Osteocyte (in vitro differentiated cells): ENCODE results near the gene GJC3. TPM values are rescaled to one million over a fixed set of nuclear protein-coding genes. Genes with fewer than 3 reads are reported as not detected.
"Not testable (repeated sequence)": the region's sequence is repeated elsewhere in the genome, so short reads cannot be mapped to it uniquely, and the experiment has no call there.

Experiments used
- DNase-seq: peaks from one replicate; pipeline ENCODE4 v3.0.0; 2021; ENCODE audit warnings: mixed read lengths; ENCODE audit not compliant: unreplicated experiment; ENCODE audit errors: extremely low spot score
- H3K27ac Mint-ChIP-seq: one replicate; pipeline ENCODE4 v1.8.0; 2021; ENCODE audit warnings: mild to moderate bottlenecking, mixed read lengths; ENCODE audit not compliant: unreplicated experiment
- H3K27me3 Mint-ChIP-seq: one replicate; pipeline ENCODE4 v1.8.0; 2021; ENCODE audit warnings: mixed read lengths; ENCODE audit not compliant: unreplicated experiment
- H3K36me3 Mint-ChIP-seq: one replicate; pipeline ENCODE4 v1.8.0; 2021; ENCODE audit warnings: mixed read lengths; ENCODE audit not compliant: unreplicated experiment
- H3K4me1 Mint-ChIP-seq: one replicate; pipeline ENCODE4 v1.8.0; 2021; ENCODE audit warnings: mixed read lengths; ENCODE audit not compliant: unreplicated experiment
- H3K4me3 Mint-ChIP-seq: one replicate; pipeline ENCODE4 v1.8.0; 2021; ENCODE audit warnings: mild to moderate bottlenecking, moderate library complexity, mixed read lengths; ENCODE audit not compliant: unreplicated experiment
- H3K9me3 Mint-ChIP-seq: one replicate; pipeline ENCODE4 v1.8.0; 2021; ENCODE audit warnings: mixed read lengths; ENCODE audit not compliant: unreplicated experiment
- CTCF ChIP-seq: fragments of 200-600 bp; sonication (generic); IDR thresholded peaks from 2 replicates; pipeline ENCODE4 v1.5.0; 2021; ENCODE audit warnings: antibody characterized with exemption, mild to moderate bottlenecking, moderate library complexity
- total RNA-seq: library from RNA; stranded (reverse); gene quantifications from 2 replicates; pipeline ENCODE4 v1.2.1, GENCODE V29; 2021

GJC3 gene
- total RNA-seq, 1 donor from 2014 or later, result not detected

DNA sequence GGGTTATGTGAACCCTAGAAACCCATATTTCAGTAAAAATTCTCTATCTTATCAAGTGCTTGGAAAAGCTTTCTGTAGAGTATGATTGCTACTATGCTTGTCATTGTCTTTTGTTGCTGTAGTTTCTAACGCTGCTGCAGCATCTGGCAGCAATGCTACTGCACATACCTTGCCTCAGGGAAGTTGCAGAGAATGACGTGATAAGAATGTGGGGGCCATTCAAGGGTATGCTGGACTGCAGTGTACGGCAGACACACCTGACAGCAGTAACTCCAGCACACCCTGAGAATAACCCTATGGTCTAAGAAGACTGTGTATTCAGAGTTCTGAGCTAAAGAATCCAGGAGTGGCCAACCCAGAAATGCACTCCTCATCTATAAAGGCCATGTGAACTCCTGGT lies 30.6 kb downstream of the GJC3 start:
- no peak overlapping the region for H3K27ac Mint-ChIP-seq
- no peak for TF ChIP-seq CTCF
- H3K4me3 Mint-ChIP-seq, result no peak overlapping the region
- H3K27me3 Mint-ChIP-seq, result peaks cover 3% of the 10 kb centered on the region
- no peaks in the 10 kb centered on the region for H3K9me3 Mint-ChIP-seq
- H3K4me1 Mint-ChIP-seq, result no peaks in the 10 kb centered on the region
- H3K36me3 Mint-ChIP-seq, result peaks cover 26% of the 10 kb centered on the region
- DNase-seq, result no peak

DNA sequence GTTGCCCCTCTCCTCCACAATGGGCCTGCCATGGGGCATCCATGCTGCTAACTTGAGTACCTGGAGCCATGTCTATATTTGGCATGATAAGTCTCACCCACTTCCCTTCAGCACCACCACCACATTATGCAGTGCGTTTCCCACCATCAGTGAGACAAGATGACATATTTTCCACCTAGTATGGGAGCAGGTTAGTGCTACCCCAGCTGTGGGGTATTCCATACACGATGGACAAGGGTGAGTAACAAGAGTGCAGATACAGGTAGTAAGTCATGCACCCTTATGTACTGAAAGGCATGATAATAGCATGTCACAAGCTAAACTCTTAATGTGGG lies 31.4 kb downstream of the GJC3 start:
- H3K4me3 Mint-ChIP-seq, result no peak overlapping the region
- no peaks in the 10 kb centered on the region for H3K27me3 Mint-ChIP-seq
- no peaks in the 10 kb centered on the region for H3K9me3 Mint-ChIP-seq
- no peak overlapping the region for H3K27ac Mint-ChIP-seq
- no peaks in the 10 kb centered on the region for H3K4me1 Mint-ChIP-seq
- H3K36me3 Mint-ChIP-seq, result peaks cover 19% of the 10 kb centered on the region
- no peak for TF ChIP-seq CTCF
- no peak for DNase-seq

GRCh38 chr7:99897322-99898022 lies 31.9 kb downstream of the GJC3 start:
- Mint-ChIP-seq H3K36me3 (peaks cover 14% of the 10 kb centered on the region), H3K9me3 (no peaks in the 10 kb centered on the region), H3K4me3 (no peak overlapping the region), H3K4me1 (no peaks in the 10 kb centered on the region), H3K27ac (no peak overlapping the region), H3K27me3 (no peaks in the 10 kb centered on the region)
- no peak for DNase-seq
- TF ChIP-seq CTCF, result no peak

GRCh38 chr7:99894738-99895137 lies 34.7 kb downstream of the GJC3 start:
- Mint-ChIP-seq H3K27ac (no peak overlapping the region), H3K36me3 (peaks cover 6% of the 10 kb centered on the region), H3K4me3 (no peak overlapping the region), H3K4me1 (no peaks in the 10 kb centered on the region), H3K9me3 (no peaks in the 10 kb centered on the region), H3K27me3 (no peaks in the 10 kb centered on the region)
- no peak for DNase-seq
- TF ChIP-seq CTCF, result no peak

DNA sequence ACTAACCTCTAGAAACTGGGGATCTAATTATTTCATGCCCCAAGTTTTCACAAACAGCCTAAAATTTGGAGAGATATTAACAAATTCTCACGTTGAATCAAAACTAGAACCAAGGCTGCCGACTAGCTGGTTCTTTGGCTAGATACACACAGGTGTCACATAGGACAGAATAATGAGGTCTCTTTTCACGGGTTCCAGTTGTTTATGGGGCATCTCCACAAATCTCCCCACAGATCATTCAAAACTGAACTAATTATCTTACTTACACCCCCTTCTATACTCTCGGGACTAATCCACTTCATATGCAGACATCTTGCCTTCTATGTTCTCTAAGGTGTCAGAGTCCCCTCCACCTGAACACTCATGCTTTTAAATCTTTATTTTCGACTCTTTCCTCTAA lies 36.1 kb downstream of the GJC3 start:
- H3K36me3 Mint-ChIP-seq, result peaks cover 6% of the 10 kb centered on the region
- no peaks in the 10 kb centered on the region for H3K4me1 Mint-ChIP-seq
- no peaks in the 10 kb centered on the region for H3K27me3 Mint-ChIP-seq
- H3K27ac Mint-ChIP-seq, result no peak overlapping the region
- no peaks in the 10 kb centered on the region for H3K9me3 Mint-ChIP-seq
- no peak for DNase-seq
- H3K4me3 Mint-ChIP-seq, result no peak overlapping the region
- no peak for TF ChIP-seq CTCF

GRCh38 chr7:99890348-99890747 lies 39.1 kb downstream of the GJC3 start:
- not testable (repeated sequence) for H3K36me3 Mint-ChIP-seq, DNase-seq, H3K4me3 Mint-ChIP-seq, H3K4me1 Mint-ChIP-seq, H3K27ac Mint-ChIP-seq, H3K27me3 Mint-ChIP-seq, H3K9me3 Mint-ChIP-seq

- peaks cover 11% of the 10 kb centered on the region for H3K9me3 Mint-ChIP-seq
- H3K4me3 Mint-ChIP-seq, H3K27me3 Mint-ChIP-seq, H3K27ac Mint-ChIP-seq, DNase-seq, H3K4me1 Mint-ChIP-seq: not testable (repeated sequence)
- H3K36me3 Mint-ChIP-seq, result peaks cover 11% of the 10 kb centered on the region
These were observed 41.1 kb downstream of the GJC3 start for GRCh38 chr7:99888366-99888765.
